NCI-H2227 (cell line): ENCODE measurements around the gene TMEM229B.

Source experiments
- DNase-seq: peaks from one replicate; lab custom pipeline; 2025; ENCODE audit not compliant: unreplicated experiment; lab: John Stamatoyannopoulos, UW

Gene TMEM229B

DNA sequence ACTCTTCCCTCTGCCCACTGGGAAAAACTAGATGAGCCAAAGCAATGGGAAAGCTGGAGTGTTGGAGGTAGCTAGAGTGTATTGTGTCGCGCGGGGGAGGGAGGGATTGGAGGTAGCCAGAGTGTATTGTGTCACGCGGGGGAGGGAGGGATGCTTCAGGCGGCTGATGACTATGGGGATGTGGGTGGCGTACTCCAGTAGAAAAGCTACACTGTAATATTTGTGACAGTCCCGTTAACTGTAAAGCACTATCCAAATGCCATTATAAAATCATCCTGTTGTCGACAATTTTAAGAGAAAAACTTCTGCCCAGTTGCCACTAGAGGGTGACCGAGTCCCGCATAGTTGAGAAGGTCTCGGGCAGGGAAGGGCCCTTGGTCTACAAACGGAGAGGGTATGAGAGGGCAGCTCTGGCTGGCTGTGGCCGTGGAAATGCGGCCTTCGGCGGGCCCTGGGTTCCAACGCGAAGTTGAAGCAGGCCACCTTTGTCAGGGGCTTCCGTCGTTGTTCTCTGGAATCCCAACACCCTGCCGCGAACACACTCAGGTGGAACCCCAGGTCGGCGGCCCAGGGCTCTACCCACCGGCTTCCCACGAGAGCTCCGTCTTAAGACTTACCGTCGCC, 61.4 kb downstream of the TMEM229B start:
- DNase-seq, result peak; percentile 79

DNA sequence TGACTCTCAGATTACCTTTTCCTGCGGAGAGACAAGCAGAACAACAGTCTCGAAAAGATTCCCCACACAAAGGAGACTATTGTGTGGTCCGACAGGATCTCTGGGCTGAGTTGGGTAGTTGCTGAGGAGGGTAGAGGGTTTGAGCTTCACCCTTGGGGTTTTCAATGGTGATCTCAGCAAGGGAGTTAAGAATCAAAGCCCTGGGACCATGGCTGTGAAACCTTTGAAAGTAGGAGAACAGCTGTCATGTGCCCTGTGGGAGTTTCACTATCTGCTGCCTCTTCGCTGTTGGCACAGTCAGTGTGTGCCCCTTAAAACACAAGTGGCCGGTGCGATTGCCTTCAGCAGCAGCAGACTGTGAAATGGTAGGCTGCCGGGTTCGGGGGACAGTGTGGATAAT, 62.4 kb downstream of the TMEM229B start:
- DNase-seq, result no peak

DNA sequence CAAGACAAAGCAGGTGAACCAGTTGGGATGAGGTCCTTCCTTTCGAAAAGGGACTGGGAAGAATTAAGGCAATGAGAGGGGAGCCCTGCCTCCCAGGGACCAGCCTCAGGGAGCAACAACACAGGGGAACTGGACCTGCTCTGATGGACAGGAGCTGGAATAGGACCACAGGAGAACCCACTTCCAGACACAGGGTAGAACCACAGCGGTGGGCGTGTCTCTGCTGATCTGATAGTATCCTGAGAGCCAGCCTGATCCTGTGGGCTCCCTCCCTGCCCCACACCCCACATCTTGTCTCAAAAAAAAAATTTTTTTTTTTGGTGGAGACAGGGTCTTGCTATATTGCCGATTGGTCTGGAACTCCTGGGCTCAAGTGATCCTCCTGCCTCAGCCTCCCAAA, 62.9 kb downstream of the TMEM229B start:
- no peak for DNase-seq

DNA sequence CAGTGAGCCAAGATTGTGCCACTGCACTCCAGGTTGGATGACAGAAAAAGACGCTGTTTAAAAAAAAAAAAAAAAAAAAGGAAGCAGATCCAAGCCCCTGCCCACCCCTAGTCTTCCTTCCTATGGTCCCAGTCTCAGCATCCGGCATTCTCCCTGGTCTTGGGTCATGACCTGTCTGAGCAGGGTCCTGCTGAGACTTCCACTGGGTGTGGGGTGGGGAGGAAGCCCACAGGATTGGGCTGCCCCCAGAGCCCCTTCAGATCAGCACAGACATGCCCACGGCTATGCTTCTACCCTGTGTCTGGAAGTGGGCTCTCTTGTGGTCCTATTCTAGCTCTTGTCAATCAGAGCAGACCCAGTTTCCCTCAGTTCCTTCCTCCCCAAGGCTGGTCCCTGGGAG, 64.0 kb downstream of the TMEM229B start:
- no peak for DNase-seq

DNA sequence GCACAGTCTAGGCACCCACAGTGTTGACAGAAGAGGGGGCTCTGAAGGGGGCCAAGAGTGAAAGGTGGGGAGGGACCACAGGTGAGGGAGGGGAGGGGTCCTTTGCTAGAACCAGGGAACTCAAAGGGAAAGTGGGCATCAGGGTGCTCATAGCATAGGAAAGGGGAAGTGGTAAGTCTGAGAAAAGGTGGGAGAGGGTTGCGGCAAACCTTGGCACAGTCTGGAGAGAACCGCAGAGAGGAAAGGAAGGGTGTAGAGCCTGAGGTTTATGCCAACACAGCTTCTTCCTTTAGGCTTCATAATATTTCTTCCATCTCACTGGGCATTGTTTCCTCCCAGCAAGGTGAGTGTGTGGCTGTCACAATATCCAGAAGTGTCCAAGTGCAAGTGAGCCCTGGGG, 65.1 kb downstream of the TMEM229B start:
- no peak for DNase-seq

DNA sequence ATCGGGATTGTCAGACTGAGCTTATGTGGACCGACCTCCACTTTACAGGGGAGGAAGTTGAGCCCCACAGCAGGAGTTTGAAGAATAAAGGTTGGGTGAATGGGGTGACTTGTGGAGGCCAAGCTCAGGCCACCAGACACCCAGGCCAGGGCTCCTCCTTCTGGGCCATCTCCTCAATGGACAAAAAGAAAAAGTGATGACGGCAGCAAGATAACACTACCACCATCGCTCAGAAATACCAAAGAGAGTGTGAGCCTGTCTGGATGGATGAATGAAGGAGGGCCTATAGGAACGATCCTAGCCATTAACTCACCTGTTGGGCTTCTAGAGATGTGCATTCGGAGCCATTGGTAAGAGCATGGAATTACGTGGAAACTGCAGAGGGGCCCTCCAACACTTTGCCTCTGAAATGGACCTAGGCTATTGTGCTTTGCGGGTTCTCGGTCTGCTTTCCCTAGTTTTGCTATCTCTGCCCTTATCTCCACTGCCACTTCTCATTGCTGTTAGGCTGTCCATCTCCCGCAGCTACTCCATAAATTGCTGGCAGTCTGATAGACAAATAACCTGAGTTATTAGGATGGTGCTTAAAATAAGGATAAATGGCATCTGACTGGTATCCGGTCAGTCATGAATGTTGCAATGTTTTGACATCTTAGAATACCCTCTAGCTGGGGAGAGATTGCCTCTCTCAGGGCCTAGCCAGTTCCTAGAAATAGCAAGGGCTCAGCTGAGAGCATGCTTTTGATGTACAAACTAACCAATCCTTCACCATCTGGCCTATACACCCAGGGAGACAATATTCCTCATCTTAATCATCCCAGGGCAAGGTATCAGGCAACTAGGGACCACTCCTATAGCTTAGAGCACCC, 66.9 kb downstream of the TMEM229B start:
- no peak for DNase-seq
